Subcutaneous adipose tissue (tissue), 4 donors: ENCODE measurements around the gene PRUNE1. TPM values are rescaled to one million over a fixed set of nuclear protein-coding genes. Genes with fewer than 3 reads are reported as not detected.

Experiments used
- CTCF ChIP-seq: fragments of 450-650 bp; IDR thresholded peaks from one replicate; pipeline ENCODE4 v1.5.1; 2016; ENCODE audit warnings: low read depth, mild to moderate bottlenecking, control low read depth, antibody characterized with exemption, moderate library complexity
- total RNA-seq, 4 donors: library from RNA; depleted of rRNA; stranded (reverse); fragments of >200 nt; gene quantifications; one replicate each; pipeline ENCODE4 v1.1.0, GENCODE V29; 2016

The PRUNE1 gene
- 10 to 100 TPM; 16.5 to 29.5 (median 17.8) TPM for total RNA-seq

- no peak for TF ChIP-seq CTCF
Observed at GRCh38 chr1:151008244-151009205, at the start of gene PRUNE1. TSS of gene PRUNE1 (plus strand) at chr1:151008449. CDS start at chr1:151008633, 184 bp downstream.

- no peak for TF ChIP-seq CTCF
Observed at GRCh38 chr1:150960646-150961045, 47.6 kb upstream of the PRUNE1 start.

GRCh38 chr1:150961756-150962155, 46.5 kb upstream of the PRUNE1 start:
- no peak for TF ChIP-seq CTCF

- TF ChIP-seq CTCF: no peak
Observed at GRCh38 chr1:150963321-150964163, 44.7 kb upstream of the PRUNE1 start.

- no peak for TF ChIP-seq CTCF
Observed at GRCh38 chr1:150964164-150964489, 44.1 kb upstream of the PRUNE1 start.

GRCh38 chr1:150965605-150966004, 42.6 kb upstream of the PRUNE1 start:
- TF ChIP-seq CTCF: no peak

- TF ChIP-seq CTCF: no peak
Observed at GRCh38 chr1:150966011-150966410, 42.2 kb upstream of the PRUNE1 start.
